ENCODE results near the gene XRCC5.

The XRCC5 gene

DNA sequence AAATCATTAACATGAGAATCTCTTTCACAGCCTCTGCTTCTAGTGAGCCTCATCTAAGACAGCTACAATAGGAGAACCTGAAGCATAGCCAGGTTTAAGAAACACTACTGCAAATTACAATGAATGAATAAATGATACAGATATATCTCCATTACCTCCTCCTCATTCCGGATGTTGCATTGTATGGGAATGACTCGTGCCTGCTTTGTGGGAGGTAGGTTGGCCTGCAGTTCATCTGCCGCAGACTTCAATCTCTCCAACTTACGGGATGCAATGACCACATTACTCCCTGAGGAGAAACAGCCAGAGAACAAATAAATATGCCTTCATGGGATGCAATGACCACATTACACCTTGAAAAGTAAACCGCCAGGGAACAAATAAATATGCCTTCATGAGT, 42.9 kb upstream of the XRCC5 start:
- Histone ChIP-seq H2AFZ (ENCODE audit: low read depth, low read length, severe bottlenecking) (no peak overlapping the region), H4K20me1 (ENCODE audit: low read depth, low read length) (no peaks in the 10 kb centered on the region), H3K4me3 (ENCODE audit: insufficient read depth, low read length, poor library complexity, severe bottlenecking) (no peak overlapping the region), H3K9ac (ENCODE audit: low read length) (no peak overlapping the region), H3K79me2 (ENCODE audit: insufficient read depth, low read length) (no peaks in the 10 kb centered on the region), H3K9me3 (ENCODE audit: insufficient read depth, low read length) (no peaks in the 10 kb centered on the region), H3K36me3 (ENCODE audit: low read length) (no peaks in the 10 kb centered on the region), H3K27ac (ENCODE audit: low read depth, low read length) (no peak overlapping the region), H3K27me3 (ENCODE audit: low read length) (no peaks in the 10 kb centered on the region), H3F3A (ENCODE audit: insufficient read depth) (no peaks in the 10 kb centered on the region), H3K4me2 (ENCODE audit: low read depth, low read length, poor library complexity, severe bottlenecking) (no peak overlapping the region), H3K9me2 (replicated peaks; ENCODE audit: insufficient read depth, low read length) (no peaks in the 10 kb centered on the region)
- TF ChIP-seq EZH2phosphoT487 (conservative IDR thresholded peaks at IDR 0.05; ENCODE audit: low read length), result no peak

- H3K27me3 ChIP-seq (ENCODE audit: low read length), result no peaks in the 10 kb centered on the region
- no peak overlapping the region for H3K4me2 ChIP-seq (ENCODE audit: low read depth, low read length, poor library complexity, severe bottlenecking)
- no peaks in the 10 kb centered on the region for H3F3A ChIP-seq (ENCODE audit: insufficient read depth)
- no peaks in the 10 kb centered on the region for H3K79me2 ChIP-seq (ENCODE audit: insufficient read depth, low read length)
- no peaks in the 10 kb centered on the region for H4K20me1 ChIP-seq (ENCODE audit: low read depth, low read length)
- no peak overlapping the region for H3K4me3 ChIP-seq (ENCODE audit: insufficient read depth, low read length, poor library complexity, severe bottlenecking)
- no peaks in the 10 kb centered on the region for H3K9me2 ChIP-seq (replicated peaks; ENCODE audit: insufficient read depth, low read length)
- no peak overlapping the region for H2AFZ ChIP-seq (ENCODE audit: low read depth, low read length, severe bottlenecking)
- H3K9ac ChIP-seq (ENCODE audit: low read length), result no peak overlapping the region
- H3K36me3 ChIP-seq (ENCODE audit: low read length), result no peaks in the 10 kb centered on the region
- no peaks in the 10 kb centered on the region for H3K9me3 ChIP-seq (ENCODE audit: insufficient read depth, low read length)
- H3K27ac ChIP-seq (ENCODE audit: low read depth, low read length), result no peak overlapping the region
- TF ChIP-seq, protein P1, sequence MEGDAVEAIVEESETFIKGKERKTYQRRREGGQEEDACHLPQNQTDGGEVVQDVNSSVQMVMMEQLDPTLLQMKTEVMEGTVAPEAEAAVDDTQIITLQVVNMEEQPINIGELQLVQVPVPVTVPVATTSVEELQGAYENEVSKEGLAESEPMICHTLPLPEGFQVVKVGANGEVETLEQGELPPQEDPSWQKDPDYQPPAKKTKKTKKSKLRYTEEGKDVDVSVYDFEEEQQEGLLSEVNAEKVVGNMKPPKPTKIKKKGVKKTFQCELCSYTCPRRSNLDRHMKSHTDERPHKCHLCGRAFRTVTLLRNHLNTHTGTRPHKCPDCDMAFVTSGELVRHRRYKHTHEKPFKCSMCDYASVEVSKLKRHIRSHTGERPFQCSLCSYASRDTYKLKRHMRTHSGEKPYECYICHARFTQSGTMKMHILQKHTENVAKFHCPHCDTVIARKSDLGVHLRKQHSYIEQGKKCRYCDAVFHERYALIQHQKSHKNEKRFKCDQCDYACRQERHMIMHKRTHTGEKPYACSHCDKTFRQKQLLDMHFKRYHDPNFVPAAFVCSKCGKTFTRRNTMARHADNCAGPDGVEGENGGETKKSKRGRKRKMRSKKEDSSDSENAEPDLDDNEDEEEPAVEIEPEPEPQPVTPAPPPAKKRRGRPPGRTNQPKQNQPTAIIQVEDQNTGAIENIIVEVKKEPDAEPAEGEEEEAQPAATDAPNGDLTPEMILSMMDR (IDR thresholded peaks at IDR 0.05; ENCODE audit: insufficient read depth, low read length, poor library complexity, severe bottlenecking), result no peak
- TF ChIP-seq EZH2phosphoT487 (conservative IDR thresholded peaks at IDR 0.05; ENCODE audit: low read length), result no peak
Observed at GRCh38 chr2:216069028-216069427, 40.1 kb upstream of the XRCC5 start.

DNA sequence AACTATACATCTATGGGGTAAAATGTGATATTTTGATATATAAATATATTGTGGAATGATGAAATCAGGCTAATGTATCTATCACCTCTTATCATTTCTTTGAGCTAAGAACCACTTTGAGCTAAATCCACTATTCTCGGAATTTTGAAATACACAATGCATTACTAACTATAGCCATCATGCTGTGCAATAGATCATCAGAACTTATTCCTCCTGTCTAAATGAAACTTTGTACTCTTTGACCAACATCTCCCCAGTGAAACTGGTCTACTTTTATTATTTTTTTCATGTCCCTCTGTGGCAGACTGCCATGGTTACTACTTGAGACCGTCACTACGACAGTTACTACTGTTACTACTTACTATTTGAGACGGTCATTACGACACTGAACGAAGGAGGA, 39.0 kb upstream of the XRCC5 start:
- Histone ChIP-seq H4K20me1 (ENCODE audit: low read depth, low read length) (no peaks in the 10 kb centered on the region), H3K36me3 (ENCODE audit: low read length) (no peaks in the 10 kb centered on the region), H3F3A (ENCODE audit: insufficient read depth) (no peaks in the 10 kb centered on the region), H3K9me2 (replicated peaks; ENCODE audit: insufficient read depth, low read length) (no peaks in the 10 kb centered on the region), H3K4me3 (ENCODE audit: insufficient read depth, low read length, poor library complexity, severe bottlenecking) (no peak overlapping the region), H2AFZ (ENCODE audit: low read depth, low read length, severe bottlenecking) (no peak overlapping the region), H3K9ac (ENCODE audit: low read length) (no peak overlapping the region), H3K27me3 (ENCODE audit: low read length) (no peaks in the 10 kb centered on the region), H3K4me2 (ENCODE audit: low read depth, low read length, poor library complexity, severe bottlenecking) (no peak overlapping the region), H3K79me2 (ENCODE audit: insufficient read depth, low read length) (no peaks in the 10 kb centered on the region), H3K9me3 (ENCODE audit: insufficient read depth, low read length) (no peaks in the 10 kb centered on the region), H3K27ac (ENCODE audit: low read depth, low read length) (no peak overlapping the region)
- TF ChIP-seq, protein P1 (IDR thresholded peaks at IDR 0.05; ENCODE audit: insufficient read depth, low read length, poor library complexity, severe bottlenecking), result no peak
- TF ChIP-seq EZH2phosphoT487 (conservative IDR thresholded peaks at IDR 0.05; ENCODE audit: low read length), result no peak

- no peak overlapping the region for H2AFZ ChIP-seq (ENCODE audit: low read depth, low read length, severe bottlenecking)
- no peak overlapping the region for H3K4me3 ChIP-seq (ENCODE audit: insufficient read depth, low read length, poor library complexity, severe bottlenecking)
- TF ChIP-seq, protein P1 (IDR thresholded peaks at IDR 0.05; ENCODE audit: insufficient read depth, low read length, poor library complexity, severe bottlenecking), result no peak
- TF ChIP-seq EZH2phosphoT487 (conservative IDR thresholded peaks at IDR 0.05; ENCODE audit: low read length), result no peak
- H3K4me2 ChIP-seq (ENCODE audit: low read depth, low read length, poor library complexity, severe bottlenecking), result no peak overlapping the region
- no peaks in the 10 kb centered on the region for H3K79me2 ChIP-seq (ENCODE audit: insufficient read depth, low read length)
- no peak overlapping the region for H3K27ac ChIP-seq (ENCODE audit: low read depth, low read length)
- H3K9ac ChIP-seq (ENCODE audit: low read length), result no peak overlapping the region
- no peaks in the 10 kb centered on the region for H3K27me3 ChIP-seq (ENCODE audit: low read length)
- H3K9me2 ChIP-seq (replicated peaks; ENCODE audit: insufficient read depth, low read length), result no peaks in the 10 kb centered on the region
- H3F3A ChIP-seq (ENCODE audit: insufficient read depth), result no peaks in the 10 kb centered on the region
- H3K36me3 ChIP-seq (ENCODE audit: low read length), result no peaks in the 10 kb centered on the region
- H3K9me3 ChIP-seq (ENCODE audit: insufficient read depth, low read length), result no peaks in the 10 kb centered on the region
- H4K20me1 ChIP-seq (ENCODE audit: low read depth, low read length), result no peaks in the 10 kb centered on the region
Observed at GRCh38 chr2:216071111-216071851, 37.9 kb upstream of the XRCC5 start.

Data from SU-DHL-6 (cell line).